ENCODE data around the gene SEC22C.

SEC22C gene

GRCh38 chr3:42544492-42545283, 37.1 kb downstream of the SEC22C start:
- TF ChIP-seq, protein P1, sequence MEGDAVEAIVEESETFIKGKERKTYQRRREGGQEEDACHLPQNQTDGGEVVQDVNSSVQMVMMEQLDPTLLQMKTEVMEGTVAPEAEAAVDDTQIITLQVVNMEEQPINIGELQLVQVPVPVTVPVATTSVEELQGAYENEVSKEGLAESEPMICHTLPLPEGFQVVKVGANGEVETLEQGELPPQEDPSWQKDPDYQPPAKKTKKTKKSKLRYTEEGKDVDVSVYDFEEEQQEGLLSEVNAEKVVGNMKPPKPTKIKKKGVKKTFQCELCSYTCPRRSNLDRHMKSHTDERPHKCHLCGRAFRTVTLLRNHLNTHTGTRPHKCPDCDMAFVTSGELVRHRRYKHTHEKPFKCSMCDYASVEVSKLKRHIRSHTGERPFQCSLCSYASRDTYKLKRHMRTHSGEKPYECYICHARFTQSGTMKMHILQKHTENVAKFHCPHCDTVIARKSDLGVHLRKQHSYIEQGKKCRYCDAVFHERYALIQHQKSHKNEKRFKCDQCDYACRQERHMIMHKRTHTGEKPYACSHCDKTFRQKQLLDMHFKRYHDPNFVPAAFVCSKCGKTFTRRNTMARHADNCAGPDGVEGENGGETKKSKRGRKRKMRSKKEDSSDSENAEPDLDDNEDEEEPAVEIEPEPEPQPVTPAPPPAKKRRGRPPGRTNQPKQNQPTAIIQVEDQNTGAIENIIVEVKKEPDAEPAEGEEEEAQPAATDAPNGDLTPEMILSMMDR (IDR thresholded peaks at IDR 0.05; ENCODE audit: low read depth, low read length) = peak; percentile 4; the same call in 1 of the 2 replicates
- H3K4me3 ChIP-seq (ENCODE audit: low read depth, low read length) = no peak overlapping the region

GRCh38 chr3:42541079-42541478, 40.7 kb downstream of the SEC22C start:
- TF ChIP-seq, protein P1 (IDR thresholded peaks at IDR 0.05; ENCODE audit: low read depth, low read length) = no peak
- H3K4me3 ChIP-seq (ENCODE audit: low read depth, low read length) = no peak overlapping the region

DNA sequence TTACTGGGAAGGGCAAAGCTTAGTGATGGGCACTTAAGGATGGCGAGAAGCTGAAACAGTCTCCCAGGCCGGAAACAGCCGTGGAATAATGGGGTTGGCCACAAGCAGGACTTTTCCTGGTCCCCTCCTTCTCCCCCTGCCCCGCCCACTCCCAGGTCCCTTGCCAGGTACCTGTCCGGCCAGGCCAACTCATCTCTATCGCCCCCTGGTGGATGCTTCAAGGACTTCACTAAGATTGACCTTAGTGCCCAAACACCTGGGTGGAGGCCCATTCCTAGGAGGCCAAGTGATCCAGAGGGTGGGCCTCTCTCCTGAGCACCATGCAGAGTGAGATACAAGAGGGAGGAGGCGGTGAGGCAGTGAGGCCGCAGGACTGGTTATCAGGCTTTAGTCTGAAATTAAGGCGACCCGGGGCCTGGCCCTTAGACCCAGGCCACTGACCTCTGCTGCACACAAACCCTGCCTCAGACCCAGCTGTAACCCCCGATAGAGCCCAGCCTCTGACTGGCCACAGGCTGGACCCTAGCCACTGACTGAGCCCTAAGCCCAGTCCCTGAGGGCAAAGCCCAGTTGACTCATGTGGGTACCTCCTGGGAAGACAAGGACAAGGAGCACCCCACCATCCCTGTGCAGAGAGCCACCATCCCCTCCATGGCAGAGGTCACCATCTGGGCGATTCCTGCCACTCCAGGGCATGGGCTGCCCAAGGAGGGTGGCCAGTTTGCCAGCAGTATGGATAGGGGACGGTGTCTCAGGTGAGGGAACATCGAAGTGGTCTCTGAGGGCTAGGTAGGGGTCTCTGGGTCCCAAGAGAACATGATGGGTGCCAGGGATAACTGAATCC, 41.7 kb downstream of the SEC22C start:
- H3K4me3 ChIP-seq (ENCODE audit: low read depth, low read length) = no peak overlapping the region

GRCh38 chr3:42537350-42537749, 44.4 kb downstream of the SEC22C start:
- TF ChIP-seq, protein P1 (IDR thresholded peaks at IDR 0.05; ENCODE audit: low read depth, low read length) = no peak
- no peak overlapping the region for H3K4me3 ChIP-seq (ENCODE audit: low read depth, low read length)

More for the DNA sequence above, 41.7 kb downstream of the SEC22C start:
- TF ChIP-seq, protein P1 (IDR thresholded peaks at IDR 0.05; ENCODE audit: low read depth, low read length) = peak; percentile 58

DNA sequence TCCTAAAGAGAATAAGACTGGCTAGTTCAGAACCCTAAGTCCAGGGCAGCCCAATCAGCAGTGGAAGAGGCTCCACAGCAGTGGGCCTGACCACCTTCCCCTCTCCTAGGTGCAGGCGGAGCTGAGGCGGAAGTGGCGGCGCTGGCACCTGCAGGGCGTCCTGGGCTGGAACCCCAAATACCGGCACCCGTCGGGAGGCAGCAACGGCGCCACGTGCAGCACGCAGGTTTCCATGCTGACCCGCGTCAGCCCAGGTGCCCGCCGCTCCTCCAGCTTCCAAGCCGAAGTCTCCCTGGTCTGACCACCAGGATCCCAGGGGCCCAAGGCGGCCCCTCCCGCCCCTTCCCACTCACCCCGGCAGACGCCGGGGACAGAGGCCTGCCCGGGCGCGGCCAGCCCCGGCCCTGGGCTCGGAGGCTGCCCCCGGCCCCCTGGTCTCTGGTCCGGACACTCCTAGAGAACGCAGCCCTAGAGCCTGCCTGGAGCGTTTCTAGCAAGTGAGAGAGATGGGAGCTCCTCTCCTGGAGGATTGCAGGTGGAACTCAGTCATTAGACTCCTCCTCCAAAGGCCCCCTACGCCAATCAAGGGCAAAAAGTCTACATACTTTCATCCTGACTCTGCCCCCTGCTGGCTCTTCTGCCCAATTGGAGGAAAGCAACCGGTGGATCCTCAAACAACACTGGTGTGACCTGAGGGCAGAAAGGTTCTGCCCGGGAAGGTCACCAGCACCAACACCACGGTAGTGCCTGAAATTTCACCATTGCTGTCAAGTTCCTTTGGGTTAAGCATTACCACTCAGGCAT, 45.6 kb downstream of the SEC22C start:
- TF ChIP-seq, protein P1 (IDR thresholded peaks at IDR 0.05; ENCODE audit: low read depth, low read length) = 0 out of 2 replicates have a peak, but pooled peaks have one; percentile 5
- H3K4me3 ChIP-seq (ENCODE audit: low read depth, low read length) = no peak overlapping the region

DNA sequence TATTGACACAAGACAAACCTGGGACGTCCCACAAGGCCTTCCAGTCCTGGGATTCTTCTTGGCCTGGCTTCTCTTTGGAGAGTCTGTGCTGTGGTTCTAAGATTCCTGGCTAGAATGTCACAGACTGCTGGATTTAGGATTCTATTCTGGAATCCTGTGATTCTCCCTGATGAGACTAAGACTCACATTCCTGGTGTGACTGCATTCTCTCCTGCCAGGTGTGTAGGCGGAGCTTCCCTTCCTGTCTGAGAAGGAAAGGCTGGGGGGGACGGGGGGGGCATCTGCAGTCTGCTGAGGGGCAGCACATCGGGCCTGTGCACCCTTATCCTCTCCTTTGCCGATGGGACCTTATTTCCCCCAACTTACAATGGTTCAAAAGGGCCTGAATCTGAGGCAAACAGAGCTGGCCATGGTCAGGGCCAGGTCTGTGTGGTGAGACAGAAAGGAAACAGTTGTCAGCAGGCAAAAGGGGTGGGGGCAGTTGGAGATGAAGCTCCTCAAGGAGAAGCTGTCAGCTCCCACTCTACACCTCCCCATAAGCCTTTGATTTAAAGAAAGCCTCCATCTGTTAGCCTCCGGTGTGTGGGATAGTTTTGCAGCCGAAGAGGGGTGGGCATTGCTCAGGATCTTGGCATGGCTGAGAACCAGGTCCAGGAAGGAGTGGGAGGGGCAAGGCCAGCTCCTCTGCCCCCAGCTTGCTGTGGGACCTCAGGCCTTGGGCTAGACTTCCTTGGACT, 48.4 kb downstream of the SEC22C start:
- H3K4me3 ChIP-seq (ENCODE audit: low read depth, low read length) = no peak overlapping the region
- TF ChIP-seq, protein P1 (IDR thresholded peaks at IDR 0.05; ENCODE audit: low read depth, low read length) = no peak

Measured in WI38 (cell line).